Measurements from ENCODE around the gene NXPH4.

NXPH4 gene

DNA sequence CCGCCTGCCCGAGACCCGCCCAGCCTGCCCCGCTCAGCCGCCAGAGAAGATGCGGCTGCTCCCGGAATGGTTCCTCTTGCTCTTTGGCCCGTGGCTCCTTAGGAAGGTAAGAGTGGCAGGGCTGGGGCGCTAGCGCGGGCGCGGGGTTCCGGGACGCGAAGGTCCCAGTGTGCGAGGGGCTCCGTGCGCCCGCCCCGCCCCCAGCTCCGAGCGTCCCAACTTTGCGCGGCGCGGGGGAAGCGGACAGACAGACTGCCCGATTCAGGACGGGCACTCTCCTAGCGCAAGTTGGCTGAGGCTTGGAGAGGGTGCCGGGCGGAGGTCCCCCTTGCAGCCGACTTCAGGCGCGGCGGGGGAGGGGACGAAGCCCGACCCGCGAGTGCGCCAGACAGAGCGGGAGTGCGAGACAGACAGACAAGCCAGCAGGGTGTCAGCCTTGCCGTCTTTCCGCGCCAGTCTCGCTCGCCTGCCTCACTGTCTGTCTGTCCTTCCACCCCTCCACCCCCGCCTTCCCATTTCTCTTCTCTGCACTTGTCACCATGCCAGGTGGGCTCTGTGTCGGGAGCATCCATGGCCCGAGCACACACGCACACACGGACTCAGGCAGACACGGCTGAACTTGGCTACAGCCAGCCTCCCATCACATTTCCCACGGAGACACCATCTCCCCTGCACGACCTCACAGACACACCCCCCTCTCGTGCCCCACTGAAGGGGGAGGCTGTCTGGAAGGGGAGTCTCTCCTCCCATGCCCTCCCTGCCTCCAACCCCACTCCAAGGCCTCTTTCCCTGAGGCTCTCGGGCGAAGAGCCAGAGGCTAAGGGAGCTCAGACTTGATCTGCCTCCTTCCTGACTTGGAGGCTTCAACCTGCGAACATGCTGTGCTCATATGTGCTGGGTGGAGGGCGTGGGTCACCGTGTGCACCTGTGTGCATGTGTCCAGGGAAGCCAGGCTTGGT lies 606 bp downstream of the NXPH4 start:
- in situ Hi-C loops (cut with MboI; ENCODE audit: low sequenced_read_pairs) = no loop called here

DNA sequence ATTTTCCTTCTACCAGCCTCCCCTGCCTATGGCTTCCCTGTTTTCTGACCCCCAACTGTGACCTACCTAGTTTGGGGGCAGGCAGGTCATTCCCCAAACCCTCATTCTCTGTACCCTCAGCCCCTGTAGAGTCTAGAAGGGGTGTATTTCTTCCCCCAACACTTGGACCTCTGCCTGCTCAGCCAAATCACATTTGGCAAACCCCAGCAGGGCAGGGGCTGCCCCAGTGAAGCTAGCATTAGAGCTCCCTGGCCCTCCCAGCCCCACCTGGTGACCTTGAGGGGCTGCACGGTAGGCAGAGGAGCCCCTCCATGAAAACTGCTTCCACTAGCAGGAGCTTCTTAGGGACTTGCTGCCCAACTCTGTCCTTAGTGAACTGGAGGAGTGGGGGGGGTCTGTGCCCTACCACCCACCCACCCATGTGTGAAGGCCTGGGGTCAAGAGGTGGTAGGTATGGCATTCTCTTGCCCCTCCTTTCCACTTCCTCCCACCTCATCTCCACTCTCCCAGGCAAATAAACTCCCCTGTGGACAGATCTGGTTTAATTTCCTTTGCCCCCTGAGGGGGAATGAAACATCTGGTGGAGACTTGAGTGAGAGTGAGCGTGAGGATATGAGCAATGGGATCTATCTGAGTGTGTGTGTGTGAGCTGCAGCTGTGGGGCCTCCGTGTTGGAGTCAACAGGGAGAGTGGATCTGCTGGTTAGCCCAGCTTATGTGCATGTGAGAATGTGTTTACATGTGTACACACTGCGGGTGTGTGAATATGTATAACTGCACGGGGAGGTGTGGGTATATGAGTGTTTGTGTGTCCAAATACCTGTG lies 1.6 kb downstream of the NXPH4 start:
- in situ Hi-C loops (cut with MboI; ENCODE audit: low sequenced_read_pairs) = no loop called here

DNA sequence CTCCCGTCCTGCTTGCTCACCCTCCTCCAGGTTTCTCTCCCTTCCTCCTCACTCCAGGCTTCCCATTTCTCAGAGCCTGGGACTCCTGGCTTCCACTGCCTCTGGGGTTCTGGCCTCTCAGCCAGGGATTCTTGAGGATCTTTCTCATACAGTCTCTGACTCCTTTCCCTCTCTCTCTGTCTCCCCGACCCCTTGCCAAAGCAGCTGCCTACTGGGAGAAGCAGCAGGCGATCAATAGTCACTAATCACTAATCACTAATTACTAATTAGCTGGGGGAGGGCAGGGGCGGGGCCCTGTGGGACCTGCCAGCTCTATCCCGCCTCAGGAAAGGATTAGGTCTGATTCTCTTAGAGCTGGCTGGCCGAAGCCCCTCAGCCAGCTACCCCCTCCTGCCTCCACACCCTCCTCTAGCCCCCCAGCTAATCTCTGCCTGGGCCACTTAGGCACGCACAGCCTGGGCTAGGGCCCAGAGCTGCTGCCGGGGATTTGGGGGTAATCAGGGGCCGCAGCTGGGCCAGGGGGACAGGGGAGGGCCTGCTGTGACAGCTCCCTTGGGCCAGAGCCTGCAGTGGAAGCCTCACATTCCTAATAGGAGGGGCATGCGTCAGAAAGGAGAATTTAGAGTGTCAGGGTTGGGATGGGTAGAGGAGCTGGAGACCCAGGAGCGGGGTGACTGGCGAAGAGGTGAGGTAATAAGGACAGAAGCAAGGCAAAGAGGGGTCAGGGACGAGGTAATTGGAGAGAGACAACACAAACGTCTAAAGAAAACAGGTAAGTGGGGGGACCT lies 2.8 kb downstream of the NXPH4 start:
- in situ Hi-C loops (cut with MboI; ENCODE audit: low sequenced_read_pairs) = no loop called here

- in situ Hi-C loops (cut with MboI; ENCODE audit: low sequenced_read_pairs) = no loop called here
Observed at GRCh38 chr12:57219993-57220754, 3.6 kb downstream of the NXPH4 start.

DNA sequence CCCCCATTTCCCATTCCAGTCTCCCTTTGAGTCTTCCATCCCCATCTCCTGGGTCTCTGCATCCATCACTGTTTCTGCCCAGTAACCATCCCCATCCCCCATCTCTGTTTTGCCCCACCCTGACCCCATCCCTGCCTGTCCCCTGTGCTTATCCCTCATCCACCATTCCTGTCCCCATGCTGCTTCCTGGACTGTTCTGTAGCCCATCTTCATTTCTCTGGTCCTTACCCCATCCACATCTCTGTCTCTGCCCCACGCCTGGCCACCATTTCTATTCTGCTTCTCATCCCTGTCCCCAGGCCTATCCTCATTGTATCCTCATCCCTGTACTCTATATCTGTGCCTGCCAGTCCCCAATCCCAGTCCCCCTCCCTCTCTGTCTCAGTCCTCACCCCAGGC lies 4.2 kb downstream of the NXPH4 start:
- in situ Hi-C loops (cut with MboI; ENCODE audit: low sequenced_read_pairs) = no loop called here

DNA sequence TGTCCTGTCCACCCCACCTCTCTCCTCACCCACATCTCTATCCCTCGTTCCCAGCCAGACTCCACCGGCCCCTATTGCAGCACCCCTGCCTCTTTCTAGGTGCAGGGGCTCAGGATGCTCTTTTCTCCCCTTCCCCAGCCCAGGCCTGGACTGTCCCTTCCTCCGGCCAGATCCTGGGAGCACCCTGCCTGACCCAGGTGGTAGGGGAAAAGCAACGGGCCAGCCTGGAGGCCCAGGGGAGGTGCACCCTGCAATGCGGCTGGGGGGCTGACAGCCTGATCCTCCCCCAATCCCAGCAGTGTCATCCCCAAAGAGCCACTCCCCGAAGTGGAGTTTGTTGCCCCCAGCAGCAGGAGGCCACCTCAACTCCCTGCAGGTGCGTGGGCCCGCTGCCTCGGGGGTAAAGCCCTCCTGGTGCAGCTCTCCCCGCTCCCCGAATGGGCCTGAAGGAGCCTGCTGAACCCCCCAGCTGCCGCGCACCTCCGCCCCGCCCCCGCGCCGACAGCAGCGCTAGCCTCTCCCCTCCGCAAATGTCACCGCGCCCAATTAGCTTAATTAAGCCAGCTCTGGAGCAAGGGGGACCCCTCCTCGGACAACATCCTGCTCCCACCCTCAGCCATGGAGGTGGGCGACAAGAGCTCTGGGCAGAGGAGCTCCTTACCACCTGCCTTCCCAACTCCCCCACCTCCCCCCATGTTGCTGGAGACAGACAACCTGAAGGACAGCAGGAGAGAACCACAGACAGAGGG lies 4.7 kb downstream of the NXPH4 start:
- in situ Hi-C loops (cut with MboI; ENCODE audit: low sequenced_read_pairs) = no loop called here

GRCh38 chr12:57222286-57223190 lies 5.9 kb downstream of the NXPH4 start:
- in situ Hi-C loops (cut with MboI; ENCODE audit: low sequenced_read_pairs) = no loop called here

DNA sequence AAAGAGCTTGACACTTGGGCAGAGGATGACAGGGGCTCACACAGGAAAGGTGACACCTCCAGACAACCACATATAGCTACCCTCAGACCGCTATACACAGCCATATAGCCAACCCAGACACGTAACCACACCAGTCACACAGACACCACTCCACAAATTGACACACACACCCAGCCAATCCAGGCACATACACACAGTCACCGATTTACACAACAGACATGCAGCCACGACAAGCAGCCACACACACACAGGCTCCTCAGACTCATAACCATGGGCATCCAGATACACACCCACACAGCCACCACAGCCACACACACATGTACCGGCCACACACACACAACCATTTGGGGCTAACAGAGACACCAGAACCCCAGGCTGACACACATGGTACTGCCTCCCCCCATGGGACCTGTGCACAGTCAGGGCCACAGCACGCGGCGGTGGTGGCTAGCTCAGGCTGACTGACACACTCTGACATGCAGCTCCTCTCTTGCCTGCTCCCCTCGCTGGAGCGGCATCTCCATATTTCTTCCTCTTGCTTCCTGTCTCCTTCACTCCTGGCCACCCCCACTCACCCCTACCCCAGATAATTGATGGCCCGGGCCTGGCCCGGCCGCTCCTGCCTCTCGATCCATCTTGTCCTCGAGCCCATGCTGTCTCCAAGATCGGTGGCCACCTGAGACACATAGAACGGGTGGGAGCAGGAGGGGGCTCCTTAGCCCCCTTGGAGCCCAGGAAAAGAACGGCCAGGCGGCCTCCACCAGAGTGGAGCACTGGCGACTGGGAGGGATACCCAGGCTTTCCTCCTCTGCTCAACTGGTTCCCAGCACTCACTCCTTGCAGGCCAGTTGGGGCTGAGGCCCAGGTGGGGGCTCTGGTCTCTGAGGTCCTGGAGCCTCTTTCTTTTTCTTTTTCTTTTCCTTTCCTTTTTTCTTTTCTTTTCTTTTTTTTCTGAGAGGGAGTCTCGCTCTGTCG lies 6.9 kb downstream of the NXPH4 start:
- in situ Hi-C loops (cut with MboI; ENCODE audit: low sequenced_read_pairs) = no loop called here

DNA sequence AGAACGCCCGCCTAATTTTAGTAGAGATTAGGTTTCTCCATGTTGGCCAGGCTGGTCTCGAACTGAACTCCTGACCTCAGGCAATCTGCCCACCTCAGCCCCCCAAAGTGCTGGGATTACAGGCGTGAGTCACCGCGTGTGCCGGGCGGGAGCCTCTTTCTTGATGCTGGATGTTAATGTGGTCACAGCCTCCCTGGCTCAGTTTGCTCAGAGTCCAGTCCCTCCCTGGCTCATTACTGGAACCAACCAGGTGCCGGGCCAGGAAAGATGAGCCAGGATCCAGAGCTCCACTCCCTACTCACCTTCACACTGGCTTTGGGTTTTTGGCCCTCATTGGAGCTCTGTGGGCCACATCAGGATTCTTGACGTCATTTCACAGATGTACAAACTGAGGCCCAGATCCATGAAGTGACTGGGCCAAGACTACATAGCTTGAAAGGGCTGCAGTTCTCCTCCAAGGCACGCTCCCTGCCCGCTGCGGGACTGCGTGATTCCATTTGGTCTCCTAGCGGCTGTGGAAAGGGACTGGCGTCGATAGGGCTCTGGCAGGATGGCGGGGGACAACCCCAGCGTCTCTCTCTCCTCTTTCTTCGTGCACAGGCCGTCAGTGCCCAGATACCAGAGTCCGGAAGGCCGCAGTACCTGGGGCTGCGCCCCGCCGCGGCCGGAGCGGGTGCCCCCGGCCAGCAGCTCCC lies 7.8 kb downstream of the NXPH4 start:
- in situ Hi-C loops (cut with MboI; ENCODE audit: low sequenced_read_pairs) = no loop called here

DNA sequence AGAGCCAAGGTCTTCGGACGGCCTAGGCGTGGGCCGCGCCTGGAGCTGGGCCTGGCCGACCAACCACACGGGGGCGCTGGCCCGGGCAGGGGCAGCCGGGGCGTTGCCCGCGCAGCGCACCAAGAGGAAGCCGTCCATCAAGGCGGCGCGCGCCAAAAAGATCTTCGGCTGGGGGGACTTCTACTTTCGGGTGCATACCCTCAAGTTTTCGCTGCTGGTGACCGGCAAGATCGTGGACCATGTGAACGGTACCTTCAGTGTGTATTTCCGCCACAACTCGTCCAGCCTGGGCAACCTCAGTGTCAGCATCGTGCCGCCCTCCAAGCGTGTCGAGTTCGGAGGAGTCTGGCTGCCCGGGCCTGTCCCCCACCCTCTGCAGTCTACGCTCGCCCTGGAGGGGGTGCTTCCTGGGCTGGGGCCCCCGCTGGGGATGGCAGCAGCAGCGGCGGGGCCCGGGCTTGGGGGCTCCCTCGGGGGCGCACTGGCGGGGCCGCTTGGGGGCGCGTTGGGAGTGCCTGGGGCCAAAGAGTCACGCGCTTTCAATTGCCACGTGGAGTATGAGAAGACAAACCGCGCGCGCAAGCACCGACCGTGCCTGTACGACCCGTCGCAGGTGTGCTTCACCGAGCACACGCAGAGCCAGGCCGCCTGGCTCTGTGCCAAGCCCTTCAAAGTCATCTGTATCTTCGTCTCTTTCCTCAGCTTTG lies 8.5 kb downstream of the NXPH4 start:
- in situ Hi-C loops (cut with MboI; ENCODE audit: low sequenced_read_pairs) = no loop called here

GRCh38 chr12:57225680-57226210 lies 9.2 kb downstream of the NXPH4 start:
- in situ Hi-C loops (cut with MboI; ENCODE audit: low sequenced_read_pairs) = no loop called here

- in situ Hi-C loops (cut with MboI; ENCODE audit: low sequenced_read_pairs) = no loop called here
Observed at GRCh38 chr12:57226588-57227314, 10.2 kb downstream of the NXPH4 start.

DNA sequence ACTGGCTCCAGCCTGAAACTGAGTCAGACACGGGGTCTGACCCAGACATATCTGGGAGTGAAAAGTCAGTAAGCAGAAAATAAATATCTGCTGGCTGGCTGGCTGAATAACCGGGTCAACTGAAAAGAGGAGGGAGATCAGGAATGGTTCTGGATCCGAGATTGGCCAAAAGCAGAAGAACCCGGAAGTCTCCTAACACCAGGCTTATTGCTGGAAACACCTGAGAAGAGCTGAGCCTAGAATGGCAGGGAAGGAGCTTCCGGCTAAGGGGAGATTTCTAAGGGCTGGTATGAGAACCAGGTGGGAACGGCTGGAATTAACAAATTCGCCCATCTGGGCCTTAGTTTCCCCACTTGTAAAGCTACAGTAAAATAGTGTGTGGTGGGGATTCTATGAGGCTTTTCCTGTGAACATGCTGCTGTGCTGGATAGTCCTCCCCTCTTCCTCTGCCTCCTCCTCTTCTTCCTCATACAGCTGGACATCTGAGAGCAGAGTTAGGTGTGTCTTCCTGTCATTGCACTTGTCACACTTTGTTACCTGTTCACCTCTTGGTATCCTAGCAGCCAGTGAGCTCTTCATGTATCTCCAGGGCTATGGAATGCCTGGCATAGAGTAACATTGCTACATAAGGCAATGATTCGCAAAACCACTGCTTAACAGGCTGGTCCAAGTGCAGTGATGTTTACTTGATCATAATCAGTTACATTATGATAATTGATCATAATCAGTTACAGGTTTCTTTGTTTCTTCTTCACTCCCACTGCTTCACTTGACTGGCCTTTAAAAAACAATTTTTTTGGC lies 10.9 kb downstream of the NXPH4 start:
- in situ Hi-C loops (cut with MboI; ENCODE audit: low sequenced_read_pairs) = no loop called here

DNA sequence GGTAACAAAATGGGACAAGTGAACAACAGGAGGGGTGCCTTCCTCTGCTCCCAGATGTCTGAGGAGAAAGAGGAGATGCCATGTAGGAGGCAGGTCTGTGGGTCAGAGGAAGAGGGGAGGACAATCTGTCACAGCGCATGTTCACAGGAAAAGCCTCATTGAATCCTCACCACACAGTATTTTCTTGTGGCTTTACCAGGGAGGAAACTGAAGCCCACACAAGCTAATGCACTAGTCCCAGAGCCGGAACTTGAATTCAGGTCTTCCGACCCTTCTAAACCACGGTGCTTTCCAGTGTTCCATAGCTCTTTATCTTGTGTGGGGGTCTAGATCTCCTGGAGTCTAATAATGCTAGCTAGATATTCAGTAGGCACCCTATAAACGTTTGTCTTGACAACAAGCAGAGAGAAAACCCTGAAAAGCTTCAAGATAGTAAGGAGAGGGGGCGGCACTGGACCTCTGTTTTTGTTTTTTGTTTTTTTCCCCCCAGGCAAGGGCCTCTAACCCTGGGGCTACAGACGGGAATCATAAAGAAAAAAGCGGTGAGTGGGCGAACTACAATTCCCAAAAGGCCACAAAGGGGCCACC lies 12.5 kb downstream of the NXPH4 start:
- in situ Hi-C loops (cut with MboI; ENCODE audit: low sequenced_read_pairs) = no loop called here

Measured in HL-60/S4 treated with retinoic acid at 250 ng/mL for 4 days and 3 days (cell line).